ENCODE measurements around the gene HYAL2. TPM values are rescaled to one million over a fixed set of nuclear protein-coding genes. Genes with fewer than 3 reads are reported as not detected.

Gene HYAL2
- total and polyA plus RNA-seq, 9 of the 15 experiments (the other 6 are each of a cell fraction or from before 2014, with no cell fraction given), result 0.36 to 22.7 (median 11.4) TPM; not detected in 1

- Histone ChIP-seq H3K9ac (ENCODE audit: insufficient read depth in 1 of 2, low read depth in 2 of 2, low read length in 2 of 2) (peak within 1 kb of the TSS; percentile 95 to 98), H3K4me3 (peak within 1 kb of the TSS; percentile 96), H3K9me1 (ENCODE audit: control insufficient read depth, insufficient read depth, low read length) (peaks cover 3% of the 10 kb centered on the region), H2AFZ (ENCODE audit: low read depth, low read length) (peak within 1 kb of the TSS; percentile 63; the same call in 1 of the 2 replicates), H3K79me2 (ENCODE audit: control insufficient read depth, insufficient read depth, low read length) (peaks cover 50% of the 10 kb centered on the region), H3K9me3 (replicated peaks; ENCODE audit: control insufficient read depth, insufficient read depth, low read depth, low read length) (no peaks in the 10 kb centered on the region), H3K4me2 (ENCODE audit: insufficient read depth, low read length) (peak within 1 kb of the TSS; percentile 72), H3K36me3 (ENCODE audit: control insufficient read depth, insufficient read depth, low read length) (peaks cover 10% of the 10 kb centered on the region; the same call in 2 of the 3 replicates), H4K20me1 (replicated peaks; ENCODE audit: control insufficient read depth, insufficient read depth, low read length) (no peaks in the 10 kb centered on the region), H3K27me3 (ENCODE audit: control insufficient read depth in 2 of 2, insufficient read depth in 2 of 2, low read length in 2 of 2) (no peaks in the 10 kb centered on the region), H3K4me1 (replicated peaks in 1 of 2; ENCODE audit: control insufficient read depth in 2 of 2, insufficient read depth in 2 of 2, low read length in 2 of 2) (peaks cover 27 to 59% of the 10 kb centered on the region in 2 experiments; a peak in 4 of 5 replicates), H3K27ac (ENCODE audit: extremely low read depth, low read depth, low read length) (peak within 1 kb of the TSS; percentile 99)
- in situ Hi-C loops (cut with MboI) (no loop called here), intact Hi-C loops (cut with micrococcal nuclease) (no loop called here)
- ATAC-seq (peak; percentile 56), FAIRE-seq (no peak), DNase-seq (ENCODE audit: extremely low read depth in 1 of 4, low spot score in 3 of 4) (peak; percentile 56 to 77 (median 62))
- POLR2A ChIA-PET, result interaction anchor here (0.5 to 1.5 kb wide), 3 partner anchors 10 to 242 kb away, joined by 3 to 5 read pairs (median 4); partner anchors contain the start of genes CYB561D2, NPRL2 and TUSC2
- CTCF ChIA-PET (ENCODE audit: low intra/inter-chr PET ratio), result no interaction called here
- 41% methylated on average over 34 of the region's 85 CpGs for WGBS (ENCODE audit: insufficient coverage, low coverage, missing lambda C conversion rate)
- TSS peak; percentile 20 for BruUV-seq (replicated peaks)
- TF ChIP-seq CTBP1 (IDR thresholded peaks at IDR 0.05; ENCODE audit: borderline replicate concordance) (peak; percentile 14; the same call in 1 of the 2 replicates), ZNF407 (IDR thresholded peaks at IDR 0.05; ENCODE audit: low read depth) (no peak), MYBL2 (IDR thresholded peaks at IDR 0.05; ENCODE audit: low read depth) (no peak), MYBL2 (CRISPR knock-in tag; IDR thresholded peaks at IDR 0.05; ENCODE audit: borderline replicate concordance) (no peak), KHSRP (IDR thresholded peaks at IDR 0.05) (no peak), RFX7 (CRISPR knock-in tag; IDR thresholded peaks at IDR 0.05) (no peak), ZNF263 (CRISPR knock-in tag; IDR thresholded peaks at IDR 0.05; ENCODE audit: borderline replicate concordance) (peak; percentile 95), ZNF644 (tag; IDR thresholded peaks at IDR 0.05; ENCODE audit: low read depth) (no peak), ZNF436 (CRISPR knock-in tag; IDR thresholded peaks at IDR 0.05) (no peak), ARID3A (IDR thresholded peaks at IDR 0.05; ENCODE audit: borderline replicate concordance, low read depth, low read length) (no peak)
Measured at GRCh38 chr3:50340448-50341329, 18.1 kb upstream of the HYAL2 start, which contains the start of gene RASSF1. Gene RASSF1, minus strand, starts transcription at chr3:50340836. Its CDS starts 31 bp downstream, at chr3:50340805.
